Adrenal gland (tissue), 5 donors: Measurements from ENCODE around the gene NAP1L4.

Experiments used
- POLR2A ChIP-seq, 2 donors: fragments of 450-650 bp; IDR thresholded peaks; one replicate each; pipeline ENCODE4 v1.6.1; 2017; ENCODE audit warnings: antibody characterized with exemption in 2 of 2, mild to moderate bottlenecking in 2 of 2, moderate library complexity in 1 of 2
- TF ChIP-seq, protein P1 (sequence below), 6 experiments: fragments of 450-650 bp in 4 of 6; fragments of 200-600 bp in 2 of 6; sonication (generic) in 1 of 6; IDR thresholded peaks; 1 replicate in 5 of 6; 2 replicates in 1 of 6; pipeline versions ENCODE4 v1.5.1 to v1.8.0; 2016 to 2021; ENCODE audit warnings: antibody characterized with exemption in 6 of 6, mild to moderate bottlenecking in 2 of 6, moderate library complexity in 1 of 6
- donor health status: DM: no; HTN: no; CAD: no.

- TF ChIP-seq, protein P1, sequence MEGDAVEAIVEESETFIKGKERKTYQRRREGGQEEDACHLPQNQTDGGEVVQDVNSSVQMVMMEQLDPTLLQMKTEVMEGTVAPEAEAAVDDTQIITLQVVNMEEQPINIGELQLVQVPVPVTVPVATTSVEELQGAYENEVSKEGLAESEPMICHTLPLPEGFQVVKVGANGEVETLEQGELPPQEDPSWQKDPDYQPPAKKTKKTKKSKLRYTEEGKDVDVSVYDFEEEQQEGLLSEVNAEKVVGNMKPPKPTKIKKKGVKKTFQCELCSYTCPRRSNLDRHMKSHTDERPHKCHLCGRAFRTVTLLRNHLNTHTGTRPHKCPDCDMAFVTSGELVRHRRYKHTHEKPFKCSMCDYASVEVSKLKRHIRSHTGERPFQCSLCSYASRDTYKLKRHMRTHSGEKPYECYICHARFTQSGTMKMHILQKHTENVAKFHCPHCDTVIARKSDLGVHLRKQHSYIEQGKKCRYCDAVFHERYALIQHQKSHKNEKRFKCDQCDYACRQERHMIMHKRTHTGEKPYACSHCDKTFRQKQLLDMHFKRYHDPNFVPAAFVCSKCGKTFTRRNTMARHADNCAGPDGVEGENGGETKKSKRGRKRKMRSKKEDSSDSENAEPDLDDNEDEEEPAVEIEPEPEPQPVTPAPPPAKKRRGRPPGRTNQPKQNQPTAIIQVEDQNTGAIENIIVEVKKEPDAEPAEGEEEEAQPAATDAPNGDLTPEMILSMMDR (IDR thresholded peaks at IDR 0.05), result no peak
- TF ChIP-seq POLR2A (IDR thresholded peaks at IDR 0.05), result no peak
Observed at GRCh38 chr11:2929531-2929949, 62.6 kb downstream of the NAP1L4 start.
